ENCODE measurements around the gene C2orf81. TPM values are rescaled to one million over a fixed set of nuclear protein-coding genes. Genes with fewer than 3 reads are reported as not detected.

Gene C2orf81
- total and polyA plus RNA-seq, 10 of the 15 experiments (the other 5 are each of a cell fraction or from before 2014, with no cell fraction given): 0.10 to 9.8 (median 2.7) TPM

GRCh38 chr2:74458132-74458937, 36.9 kb upstream of the C2orf81 start, which contains the start of gene WBP1 (continued):
- TF ChIP-seq WRNIP1 (IDR thresholded peaks at IDR 0.05; ENCODE audit: borderline replicate concordance, low read depth, low read length): no peak
- TF ChIP-seq E2F8 (IDR thresholded peaks at IDR 0.05; ENCODE audit: low read depth, partially characterized antibody): no peak
- TF ChIP-seq RAD21 (IDR thresholded peaks at IDR 0.05; ENCODE audit: insufficient read depth, low read depth, low read length): no peak
- TF ChIP-seq LARP7 (IDR thresholded peaks at IDR 0.05): no peak
- peak; percentile 38; the same call in 1 of the 2 replicates for TF ChIP-seq GABPA (IDR thresholded peaks at IDR 0.05; ENCODE audit: low read depth)
- no peak for TF ChIP-seq EP300 (IDR thresholded peaks at IDR 0.05; ENCODE audit: borderline replicate concordance in 1 of 2, control insufficient read depth in 1 of 2, low read depth in 2 of 2, low read length in 2 of 2)
- TF ChIP-seq CHD4 (IDR thresholded peaks at IDR 0.05): no peak
- peak; percentile 96 for TF ChIP-seq CHD2 (IDR thresholded peaks at IDR 0.05; ENCODE audit: borderline replicate concordance, low read depth, low read length)
- no peak for TF ChIP-seq MYC (IDR thresholded peaks at IDR 0.05; ENCODE audit: insufficient read depth, insufficient read length, insufficient replicate concordance, low read length, severe bottlenecking)
- TF ChIP-seq SMC3 (IDR thresholded peaks at IDR 0.05; ENCODE audit: borderline replicate concordance, low read length): no peak
- TF ChIP-seq ZNF207 (IDR thresholded peaks at IDR 0.05; ENCODE audit: borderline replicate concordance): no peak
- no peak for TF ChIP-seq BCL11A (IDR thresholded peaks at IDR 0.05; ENCODE audit: low read depth, low read length)
- TF ChIP-seq ZNF622 (IDR thresholded peaks at IDR 0.05): no peak
- no peak for TF ChIP-seq CBFB (IDR thresholded peaks at IDR 0.05; ENCODE audit: low read depth)
- TF ChIP-seq ZZZ3 (IDR thresholded peaks at IDR 0.05; ENCODE audit: control insufficient read depth, insufficient read length, low read depth): no peak
- TF ChIP-seq FOXM1 (IDR thresholded peaks at IDR 0.05; ENCODE audit: low read depth, low read length): peak; percentile 56; the same call in 1 of the 2 replicates
- peak; percentile 78 for TF ChIP-seq FOS (IDR thresholded peaks at IDR 0.05; ENCODE audit: borderline replicate concordance, extremely low read depth, insufficient read length)
- TF ChIP-seq CREM (IDR thresholded peaks at IDR 0.05; ENCODE audit: low read depth): peak; percentile 71; the same call in 1 of the 2 replicates
- TF ChIP-seq POLR2A (IDR thresholded peaks at IDR 0.05; ENCODE audit: low read depth, low read length): peak; percentile 68
- no peak for TF ChIP-seq ZSCAN29 (IDR thresholded peaks at IDR 0.05)
- TF ChIP-seq STAT3 (IDR thresholded peaks at IDR 0.05; ENCODE audit: low read depth, low read length): no peak
- 0 out of 2 replicates have a peak, but pooled peaks have one; percentile 40 for TF ChIP-seq PML (IDR thresholded peaks at IDR 0.05; ENCODE audit: low read length)
- TF ChIP-seq EGR1 (IDR thresholded peaks at IDR 0.05; ENCODE audit: borderline replicate concordance in 1 of 2, low read depth in 2 of 2, low read length in 2 of 2): no peak; a peak in 1 of 3 replicates
- no peak for TF ChIP-seq IKZF2 (IDR thresholded peaks at IDR 0.05)
- TF ChIP-seq SP1 (IDR thresholded peaks at IDR 0.05; ENCODE audit: low read depth, low read length): peak; percentile 96
- TF ChIP-seq ASH2L (IDR thresholded peaks at IDR 0.05; ENCODE audit: borderline replicate concordance, low read depth): no peak
- TF ChIP-seq MLLT1 (IDR thresholded peaks at IDR 0.05): no peak
- TF ChIP-seq SMARCA5 (IDR thresholded peaks at IDR 0.05): no peak
